ENCODE data around the gene CD22. TPM values are rescaled to one million over a fixed set of nuclear protein-coding genes. Genes with fewer than 3 reads are reported as not detected.

CD22 gene
- total and polyA plus RNA-seq, 3 donors from 2014 or later: 10.1 to 15.0 (median 15.0) TPM

GRCh38 chr19:35288906-35289305, 40.1 kb upstream of the CD22 start:
- Histone ChIP-seq H3K4me1 (no peaks in the 10 kb centered on the region), H3K27me3 (no peaks in the 10 kb centered on the region), H3K9me3 (no peaks in the 10 kb centered on the region), H3K4me3 (no peak overlapping the region), H3K27ac (no peak overlapping the region), H3K36me3 (ENCODE audit: low read depth, missing control alignments) (no peaks in the 10 kb centered on the region)
- 76 to 78% methylated on average over 5 of the region's 5 CpGs for WGBS, 2 donors
- no peak for TF ChIP-seq POLR2A (IDR thresholded peaks at IDR 0.05)
- no peak for DNase-seq
- intact Hi-C loops (cut with DNase I; ENCODE audit: low total_unique reads): no loop called here

- no peak overlapping the region for H3K27ac ChIP-seq
- WGBS, 2 donors: 86 to 96% methylated on average over 4 to 20 of the region's 20 CpGs
- no peaks in the 10 kb centered on the region for H3K9me3 ChIP-seq
- no peak for TF ChIP-seq POLR2A (IDR thresholded peaks at IDR 0.05)
- TF ChIP-seq, protein P1, sequence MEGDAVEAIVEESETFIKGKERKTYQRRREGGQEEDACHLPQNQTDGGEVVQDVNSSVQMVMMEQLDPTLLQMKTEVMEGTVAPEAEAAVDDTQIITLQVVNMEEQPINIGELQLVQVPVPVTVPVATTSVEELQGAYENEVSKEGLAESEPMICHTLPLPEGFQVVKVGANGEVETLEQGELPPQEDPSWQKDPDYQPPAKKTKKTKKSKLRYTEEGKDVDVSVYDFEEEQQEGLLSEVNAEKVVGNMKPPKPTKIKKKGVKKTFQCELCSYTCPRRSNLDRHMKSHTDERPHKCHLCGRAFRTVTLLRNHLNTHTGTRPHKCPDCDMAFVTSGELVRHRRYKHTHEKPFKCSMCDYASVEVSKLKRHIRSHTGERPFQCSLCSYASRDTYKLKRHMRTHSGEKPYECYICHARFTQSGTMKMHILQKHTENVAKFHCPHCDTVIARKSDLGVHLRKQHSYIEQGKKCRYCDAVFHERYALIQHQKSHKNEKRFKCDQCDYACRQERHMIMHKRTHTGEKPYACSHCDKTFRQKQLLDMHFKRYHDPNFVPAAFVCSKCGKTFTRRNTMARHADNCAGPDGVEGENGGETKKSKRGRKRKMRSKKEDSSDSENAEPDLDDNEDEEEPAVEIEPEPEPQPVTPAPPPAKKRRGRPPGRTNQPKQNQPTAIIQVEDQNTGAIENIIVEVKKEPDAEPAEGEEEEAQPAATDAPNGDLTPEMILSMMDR (IDR thresholded peaks at IDR 0.05): no peak
- intact Hi-C loops (cut with DNase I; ENCODE audit: low total_unique reads): no loop called here
- no peaks in the 10 kb centered on the region for H3K4me1 ChIP-seq
- no peaks in the 10 kb centered on the region for H3K27me3 ChIP-seq
- H3K4me3 ChIP-seq: no peak overlapping the region
- DNase-seq: no peak
- H3K36me3 ChIP-seq (ENCODE audit: low read depth, missing control alignments): no peaks in the 10 kb centered on the region
Observed at GRCh38 chr19:35290381-35291127, 38.4 kb upstream of the CD22 start.

- Histone ChIP-seq H3K27me3 (no peaks in the 10 kb centered on the region), H3K9me3 (no peaks in the 10 kb centered on the region), H3K27ac (no peak overlapping the region), H3K4me1 (no peaks in the 10 kb centered on the region), H3K36me3 (ENCODE audit: low read depth, missing control alignments) (no peaks in the 10 kb centered on the region), H3K4me3 (no peak overlapping the region)
- intact Hi-C loops (cut with DNase I; ENCODE audit: low total_unique reads): no loop called here
- 83 to 89% methylated on average over 6 of the region's 6 CpGs for WGBS, 2 donors
- DNase-seq: no peak
- TF ChIP-seq POLR2A (IDR thresholded peaks at IDR 0.05): no peak
- TF ChIP-seq, protein P1 (IDR thresholded peaks at IDR 0.05): no peak
Observed at GRCh38 chr19:35291259-35291658, 37.7 kb upstream of the CD22 start.

- H3K4me1 ChIP-seq: no peaks in the 10 kb centered on the region
- no peak within 1 kb of the TSS for H3K4me3 ChIP-seq
- no peak for DNase-seq
- no peaks in the 10 kb centered on the region for H3K36me3 ChIP-seq (ENCODE audit: low read depth, missing control alignments)
- WGBS, 2 donors: 88 to 91% methylated on average over 9 to 12 of the region's 12 CpGs
- no peaks in the 10 kb centered on the region for H3K9me3 ChIP-seq
- no peak within 1 kb of the TSS for H3K27ac ChIP-seq
- no peaks in the 10 kb centered on the region for H3K27me3 ChIP-seq
- no peak for TF ChIP-seq POLR2A (IDR thresholded peaks at IDR 0.05)
- TF ChIP-seq, protein P1 (IDR thresholded peaks at IDR 0.05): no peak
- intact Hi-C loops (cut with DNase I; ENCODE audit: low total_unique reads): no loop called here
Observed at GRCh38 chr19:35291916-35292315, 37.1 kb upstream of the CD22 start, which contains the start of gene MAG. TSS of gene MAG (plus strand) at chr19:35292161. CDS start at chr19:35295409, 3,248 bp downstream.

DNA sequence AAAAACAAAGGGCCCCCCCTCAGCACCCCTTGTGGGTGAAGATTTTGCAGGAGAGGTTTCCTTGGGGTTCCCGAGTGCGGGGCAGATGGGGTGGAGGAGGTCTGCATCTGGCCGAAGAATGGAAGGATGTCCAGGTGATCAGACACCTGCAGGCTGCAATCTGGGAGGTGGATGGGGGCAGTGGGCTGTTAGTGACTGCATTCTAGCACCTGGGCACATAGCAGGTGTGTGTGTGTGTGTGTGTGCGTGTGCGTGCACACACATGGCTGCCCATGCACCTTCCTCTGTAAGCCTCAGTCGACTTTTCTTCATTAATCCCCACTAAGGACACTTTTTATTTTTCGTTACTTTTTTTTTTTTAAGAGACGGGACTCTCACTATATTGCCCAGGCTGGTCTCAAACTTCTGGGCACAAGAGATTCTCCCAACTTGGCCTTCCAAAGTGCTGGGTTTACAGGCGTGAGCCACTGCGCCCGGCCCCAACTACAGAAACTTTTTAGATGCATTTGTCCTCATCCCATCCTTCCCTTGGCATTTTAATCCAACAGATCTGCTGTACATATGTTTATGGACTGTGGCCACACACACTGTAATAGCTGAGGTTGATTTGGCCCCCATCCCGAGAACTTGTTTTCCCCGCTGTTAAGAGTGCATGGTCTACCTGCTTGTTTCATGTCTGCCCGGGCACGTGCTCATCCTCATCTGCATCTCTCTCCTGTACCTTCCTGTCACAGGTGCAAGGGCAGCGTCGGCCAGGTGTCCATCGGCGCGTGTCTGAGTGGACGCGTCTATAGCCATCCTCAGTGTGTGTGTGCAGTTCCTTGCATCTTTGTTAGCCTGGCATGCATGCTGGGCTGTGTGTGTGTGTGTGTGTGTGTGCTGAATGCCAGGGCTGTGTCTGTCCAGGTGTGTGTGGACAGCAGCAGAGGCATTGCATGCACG, 36.3 kb upstream of the CD22 start:
- Histone ChIP-seq H3K4me1 (no peaks in the 10 kb centered on the region), H3K4me3 (no peak overlapping the region), H3K27ac (no peak overlapping the region), H3K27me3 (no peaks in the 10 kb centered on the region), H3K9me3 (no peaks in the 10 kb centered on the region), H3K36me3 (ENCODE audit: low read depth, missing control alignments) (no peaks in the 10 kb centered on the region)
- no peak for DNase-seq
- 82 to 83% methylated on average over 22 to 23 of the region's 23 CpGs for WGBS, 2 donors
- no peak for TF ChIP-seq POLR2A (IDR thresholded peaks at IDR 0.05)
- TF ChIP-seq, protein P1 (IDR thresholded peaks at IDR 0.05): no peak
- intact Hi-C loops (cut with DNase I; ENCODE audit: low total_unique reads): no loop called here
